HG03280 (cell line): ENCODE measurements around the gene TBC1D22A.

ENCODE experiments used
- ATAC-seq: cut with Tn5 transposase; IDR thresholded peaks from one replicate; pipeline ENCODE4 v1.9.1; 2021; ENCODE audit warnings: mild to moderate bottlenecking, moderate library complexity; ENCODE audit not compliant: unreplicated experiment

Gene TBC1D22A

GRCh38 chr22:46980392-46980791 lies 217.9 kb downstream of the TBC1D22A start:
- ATAC-seq: no peak

- no peak for ATAC-seq
These were observed 220.2 kb downstream of the TBC1D22A start for GRCh38 chr22:46982635-46983034.

DNA sequence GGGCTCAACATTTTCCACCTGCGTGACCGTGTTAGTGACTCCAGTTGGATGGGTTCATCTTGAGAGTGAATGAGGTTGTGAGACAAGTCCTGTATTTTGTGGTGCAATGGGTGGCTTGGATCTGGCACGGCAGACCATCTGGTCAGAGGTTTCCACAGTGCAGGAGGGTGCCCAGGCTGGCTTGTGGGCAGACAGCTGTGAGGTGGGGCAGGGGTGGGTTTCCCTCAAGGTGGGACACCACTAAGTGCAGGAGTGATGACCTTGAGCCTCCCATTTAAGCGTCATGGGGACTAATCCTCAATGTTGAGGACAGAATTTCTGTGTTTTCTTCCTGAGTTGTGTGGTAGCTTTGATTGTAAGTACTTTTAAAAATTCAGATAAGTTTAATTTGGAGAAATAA lies 220.6 kb downstream of the TBC1D22A start:
- ATAC-seq: no peak

DNA sequence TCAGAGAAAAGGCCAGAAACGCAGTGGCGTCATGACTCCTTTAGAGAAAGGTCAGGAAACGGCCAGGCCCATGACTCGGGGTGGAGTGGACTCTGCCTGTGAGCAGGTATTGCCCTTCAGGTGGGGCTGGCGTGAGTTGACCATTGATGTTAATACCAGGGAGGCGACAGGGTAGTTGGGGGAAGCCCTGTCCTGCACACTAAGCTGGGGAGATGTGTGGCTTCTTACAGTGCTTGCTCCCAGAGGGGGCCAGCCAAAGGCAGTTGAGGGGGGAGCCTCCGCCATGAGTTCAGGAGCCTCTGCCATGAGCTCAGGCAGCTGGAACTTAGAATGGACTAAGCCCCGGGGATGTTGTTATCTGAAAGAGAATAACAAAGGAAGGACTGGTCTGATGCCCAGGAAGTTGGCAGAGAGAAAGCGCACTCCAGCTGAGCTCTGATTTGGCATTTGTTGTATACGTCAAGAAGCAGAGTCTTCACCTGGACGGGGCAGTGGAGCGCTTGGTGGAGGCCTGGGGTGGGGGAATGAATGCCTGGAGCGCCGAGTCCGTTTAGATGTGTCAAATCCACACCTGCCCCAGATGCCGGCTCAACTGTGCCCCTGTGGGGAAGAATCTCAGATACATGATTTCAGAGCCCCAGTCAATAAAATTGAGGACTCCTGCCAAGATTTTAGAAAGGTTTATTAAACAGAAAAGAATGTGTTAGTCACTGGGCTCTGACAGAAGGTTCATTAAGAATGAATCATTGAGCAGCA lies 222.5 kb downstream of the TBC1D22A start:
- ATAC-seq: no peak

DNA sequence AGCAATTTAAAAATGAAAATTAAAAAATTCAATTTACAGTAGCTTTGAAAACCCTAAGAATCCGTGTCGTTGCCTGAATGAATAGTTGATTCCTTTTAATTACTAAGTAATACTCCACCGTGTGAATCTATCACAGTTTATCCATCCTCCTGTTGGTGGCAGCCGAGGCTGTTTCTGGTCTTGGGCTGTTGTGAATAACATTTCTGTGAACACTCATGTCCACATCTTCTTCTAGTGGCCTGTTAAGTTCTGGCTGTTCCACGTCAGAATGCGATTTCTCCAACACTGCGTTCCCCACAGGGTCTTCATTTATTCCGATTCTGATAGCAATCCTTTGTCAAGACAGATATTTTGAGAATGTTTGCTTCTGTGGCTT lies 223.0 kb downstream of the TBC1D22A start:
- no peak for ATAC-seq

DNA sequence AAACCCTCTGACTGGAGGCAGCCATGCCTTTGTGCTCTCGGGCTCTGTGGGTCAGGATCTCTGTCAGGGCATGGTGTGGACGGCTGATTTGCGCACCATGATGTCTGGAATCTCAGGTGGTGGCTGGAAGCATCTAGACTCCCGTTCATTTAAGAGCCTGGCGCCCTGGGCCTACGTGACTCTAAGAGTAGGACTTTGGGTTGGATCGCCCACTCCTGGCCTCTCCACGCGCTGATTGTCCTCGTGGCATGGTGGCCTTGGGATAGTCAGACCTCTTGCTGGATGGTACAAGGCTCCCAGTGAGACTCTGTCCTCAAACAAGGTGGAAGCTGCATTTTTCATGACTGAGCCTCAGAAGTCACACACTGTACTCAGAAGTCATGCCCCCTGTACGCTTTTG lies 224.3 kb downstream of the TBC1D22A start:
- ATAC-seq: no peak

DNA sequence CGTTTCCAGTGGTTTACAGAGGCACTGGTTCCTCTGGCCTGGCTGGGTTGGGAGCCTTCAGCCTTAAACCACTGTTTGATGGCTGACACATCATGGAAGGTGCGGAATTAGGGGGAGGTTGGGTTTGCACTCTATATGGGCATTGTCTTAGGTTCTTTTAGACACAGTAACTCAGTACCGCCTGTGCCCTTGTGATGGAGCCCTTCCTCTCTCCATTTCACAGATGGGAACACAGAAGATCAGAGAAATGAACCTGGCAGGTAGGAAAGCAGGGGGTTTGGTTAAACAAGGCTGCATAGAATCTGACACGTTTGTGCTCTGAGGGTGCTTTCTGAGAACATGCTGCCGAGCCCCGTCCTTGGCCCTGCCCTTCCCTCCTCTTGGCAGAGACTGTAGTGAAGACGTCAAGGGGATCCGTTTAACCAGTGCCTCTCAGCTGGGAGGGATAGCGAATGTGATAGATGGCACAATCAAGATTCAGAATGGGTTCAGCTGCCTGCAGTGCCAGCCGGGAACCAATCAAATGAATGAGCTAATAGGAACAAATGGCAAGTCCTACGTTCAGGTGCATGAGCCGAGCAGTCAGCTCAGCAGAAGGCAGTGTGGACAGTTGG lies 228.6 kb downstream of the TBC1D22A start:
- no peak for ATAC-seq

- no peak for ATAC-seq
These were observed 229.2 kb downstream of the TBC1D22A start for GRCh38 chr22:46991666-46992065.

DNA sequence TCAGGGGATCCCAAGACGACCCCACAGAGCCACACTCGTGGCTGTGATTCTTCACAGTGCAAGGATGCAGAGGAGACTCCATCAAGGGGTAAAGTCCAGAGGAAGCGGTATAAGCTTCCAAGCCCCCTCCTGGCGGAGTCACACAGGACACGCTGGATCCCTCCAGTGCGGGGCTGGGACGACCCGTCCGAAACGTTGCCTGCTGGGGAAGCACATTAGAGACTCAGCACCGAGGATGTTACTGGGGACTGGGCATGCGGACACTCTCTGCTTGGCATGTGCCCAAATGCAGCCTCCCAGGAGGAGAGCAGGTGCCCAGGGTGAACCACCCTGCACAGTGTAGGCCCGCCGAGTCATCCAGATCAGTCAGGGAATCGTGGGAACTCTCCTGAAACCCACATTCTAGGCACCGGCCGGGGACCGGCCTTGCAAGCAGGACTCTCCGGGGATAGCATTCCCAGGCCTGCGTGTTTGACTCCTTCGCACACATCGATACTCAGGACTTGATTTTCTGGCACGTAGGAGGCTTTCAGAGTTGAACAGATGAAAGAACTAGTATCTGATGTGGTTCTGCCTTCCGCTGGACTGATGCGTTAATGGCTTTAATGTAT lies 229.8 kb downstream of the TBC1D22A start:
- no peak for ATAC-seq

- no peak for ATAC-seq
These were observed 231.2 kb downstream of the TBC1D22A start for GRCh38 chr22:46993633-46994032.

DNA sequence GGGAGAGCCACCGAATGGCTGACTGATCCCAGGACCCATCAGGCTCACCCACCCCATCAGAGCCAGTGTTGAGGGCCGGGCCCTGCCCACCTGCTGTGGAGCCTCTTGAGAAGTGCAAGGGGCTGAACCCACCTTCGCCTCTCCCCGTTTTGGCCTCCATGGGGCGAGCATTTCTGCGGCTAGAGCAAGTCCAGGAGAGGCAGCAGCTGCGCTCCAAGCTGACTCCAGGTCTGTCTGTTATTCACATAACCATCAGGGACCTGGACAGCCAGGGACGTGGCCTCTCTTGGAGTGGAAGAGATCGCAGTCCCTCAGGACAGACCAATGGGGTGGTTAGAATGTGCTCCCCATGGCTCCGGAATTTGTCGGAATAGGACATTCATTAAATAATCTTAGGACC lies 231.8 kb downstream of the TBC1D22A start:
- ATAC-seq: no peak

DNA sequence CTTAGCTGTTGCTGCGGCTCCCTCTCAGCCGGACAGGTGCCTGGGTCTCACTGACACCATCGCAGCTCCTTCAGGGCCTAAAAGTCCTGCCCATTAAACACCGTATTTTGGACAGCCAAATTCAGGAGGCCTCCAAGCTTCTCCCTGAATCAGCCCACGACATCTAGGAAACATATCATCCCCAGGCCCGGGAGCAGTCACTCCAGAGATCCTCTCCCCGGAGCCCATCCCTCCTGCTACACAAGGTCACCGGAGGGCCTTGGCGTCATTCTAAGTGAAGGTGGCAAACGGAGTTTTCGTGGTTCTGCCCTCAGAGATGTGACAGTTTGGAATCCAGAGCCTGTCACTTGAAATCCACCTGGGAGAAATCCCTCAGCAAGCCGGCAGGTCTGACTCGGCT lies 232.5 kb downstream of the TBC1D22A start:
- no peak for ATAC-seq

DNA sequence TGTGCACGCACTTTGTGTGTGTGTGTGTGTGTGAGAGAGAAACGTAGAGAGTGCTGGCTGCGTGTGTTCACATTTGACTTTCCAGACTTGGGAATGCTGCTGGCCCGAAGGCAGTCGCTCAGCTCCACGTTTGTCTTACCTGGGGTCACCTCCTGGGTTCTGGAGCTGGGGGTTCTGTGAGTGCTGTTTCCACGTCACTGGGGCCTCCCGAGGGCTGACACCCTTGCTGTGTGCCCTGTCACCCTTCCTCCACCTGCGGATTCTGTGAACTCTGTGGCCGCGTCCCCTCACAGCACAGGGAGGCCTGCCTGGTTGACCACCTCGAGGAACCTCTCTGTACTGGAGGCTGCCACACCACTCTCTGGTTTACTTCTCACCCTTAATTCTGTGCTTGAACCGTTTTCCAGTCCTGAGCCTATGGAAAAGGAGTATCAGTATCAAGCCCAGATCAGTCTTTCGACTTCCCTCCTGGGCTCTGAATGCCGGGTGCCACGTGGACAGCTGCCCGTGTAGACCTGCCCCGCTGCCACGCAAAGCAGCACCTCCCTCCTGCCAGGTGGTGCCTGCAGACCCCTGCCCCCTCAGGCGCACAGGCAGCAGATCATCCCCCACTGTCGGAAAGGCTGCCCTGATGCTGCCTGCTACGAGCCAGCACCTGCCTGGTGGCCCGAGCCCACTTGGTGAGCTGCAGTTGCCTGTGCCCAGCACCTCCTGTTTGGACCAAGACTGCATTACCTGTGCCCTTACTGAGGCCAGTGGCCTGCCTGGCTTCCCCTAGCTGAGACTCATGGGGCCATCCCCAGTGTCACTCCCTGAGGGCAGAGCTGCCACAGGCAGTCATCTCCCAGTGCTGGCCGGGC lies 233.3 kb downstream of the TBC1D22A start:
- ATAC-seq: no peak

- ATAC-seq: no peak
These were observed 234.3 kb downstream of the TBC1D22A start for GRCh38 chr22:46996595-46997310.

GRCh38 chr22:46997311-46997970 lies 235.0 kb downstream of the TBC1D22A start:
- no peak for ATAC-seq

GRCh38 chr22:46998331-46998730 lies 235.9 kb downstream of the TBC1D22A start:
- ATAC-seq: no peak

- ATAC-seq: no peak
These were observed 237.8 kb downstream of the TBC1D22A start for GRCh38 chr22:47000256-47000655.

- no peak for ATAC-seq
These were observed 238.4 kb downstream of the TBC1D22A start for GRCh38 chr22:47000888-47001287.

DNA sequence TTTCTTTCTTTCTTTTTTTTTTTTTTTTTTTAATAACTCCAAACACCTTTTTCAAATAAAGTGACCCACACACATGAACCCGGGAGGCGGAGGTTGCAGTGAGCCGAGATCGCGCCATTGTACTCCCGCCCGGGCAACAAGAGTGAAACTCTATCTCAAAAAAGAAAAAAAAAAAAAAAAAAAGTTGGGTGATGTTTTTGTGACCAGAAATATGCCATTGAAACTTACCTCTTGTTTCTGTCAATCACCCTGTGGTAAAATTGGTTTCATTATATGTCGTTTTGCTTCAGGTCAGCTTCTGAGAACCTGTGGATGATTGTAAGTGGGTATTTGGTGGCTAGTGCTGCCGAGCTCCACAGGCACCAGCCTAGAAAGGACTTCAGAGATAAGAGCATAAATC lies 238.8 kb downstream of the TBC1D22A start:
- no peak for ATAC-seq

DNA sequence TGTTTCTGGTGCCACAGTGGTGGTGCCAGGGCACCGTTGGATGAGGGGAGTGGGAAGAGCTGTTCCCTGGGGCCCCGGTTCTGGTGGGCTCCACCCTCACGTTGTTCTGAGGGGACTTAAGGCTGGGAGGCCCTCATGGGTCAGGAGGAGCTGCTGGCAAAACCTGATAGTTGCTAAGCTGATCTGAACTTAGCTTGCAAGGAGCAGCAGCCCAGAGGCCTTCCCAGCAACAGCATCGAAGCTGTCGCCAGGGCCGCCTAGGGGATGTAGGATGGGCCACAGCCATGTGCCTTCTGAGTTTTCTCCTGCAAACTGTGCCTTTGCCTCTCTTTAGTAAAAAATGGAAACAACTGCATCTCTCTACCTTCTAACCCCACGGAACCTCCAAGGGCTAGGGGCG lies 240.2 kb downstream of the TBC1D22A start:
- ATAC-seq: no peak
